CD14-positive monocyte (primary cell): ENCODE results near the gene STIP1. TPM values are rescaled to one million over a fixed set of nuclear protein-coding genes. Genes with fewer than 3 reads are reported as not detected.

Source experiments
- DNase-seq, 3 donors: peaks; one replicate each; pipeline ENCODE4 v3.0.0-alpha.2; 2011 to 2022
- H2AFZ ChIP-seq: 2 replicates; pipeline ENCODE4 v1.6.0; 2012; ENCODE audit warnings: mild to moderate bottlenecking, low read depth, low read length, inconsistent platforms; ENCODE audit not compliant: insufficient read depth, poor library complexity, severe bottlenecking
- H3K27ac ChIP-seq, 2 donors: 1 replicate in 1 of 2; 2 replicates in 1 of 2; pipeline ENCODE4 v1.5.1; 2012 to 2013; ENCODE audit warnings: low read length in 2 of 2, control low read depth in 1 of 2, inconsistent platforms in 1 of 2, low read depth in 1 of 2, mild to moderate bottlenecking in 1 of 2
- H3K27me3 ChIP-seq, 2 donors: one replicate each; pipeline versions ENCODE4 v1.6.0 to v1.6.1; 2011 to 2013; ENCODE audit warnings: low read length in 2 of 2; ENCODE audit not compliant: control insufficient read depth in 2 of 2, insufficient read depth in 2 of 2
- H3K36me3 ChIP-seq, 2 donors: replicated peaks in 1 of 2; 1 replicate in 1 of 2; 2 replicates in 1 of 2; pipeline versions ENCODE4 v1.5.1 to v1.6.1; 2012 to 2013; ENCODE audit warnings: low read length in 2 of 2, control low read depth in 1 of 2, inconsistent platforms in 1 of 2, mild to moderate bottlenecking in 1 of 2; ENCODE audit not compliant: insufficient read depth in 2 of 2, control insufficient read depth in 1 of 2
- H3K4me1 ChIP-seq, 2 donors: 1 replicate in 1 of 2; 2 replicates in 1 of 2; pipeline versions ENCODE4 v1.5.1 to v1.6.1; 2012 to 2013; ENCODE audit warnings: low read length in 2 of 2, control low read depth in 1 of 2, inconsistent platforms in 1 of 2, mild to moderate bottlenecking in 1 of 2, moderate library complexity in 1 of 2; ENCODE audit not compliant: insufficient read depth in 2 of 2, control insufficient read depth in 1 of 2
- H3K4me2 ChIP-seq: replicated peaks from 2 replicates; pipeline ENCODE3; 2012; ENCODE audit warnings: low read length, moderate library complexity, mild to moderate bottlenecking; ENCODE audit not compliant: poor library complexity, severe bottlenecking; ENCODE audit errors: extremely low read depth
- H3K4me3 ChIP-seq, 3 experiments: fragments of 200-600 bp in 1 of 3; sonication (generic) in 1 of 3; replicated peaks in 1 of 3; 1 replicate in 2 of 3; 2 replicates in 1 of 3; pipeline ENCODE4 v1.5.1; 2011 to 2013; ENCODE audit warnings: low read length in 3 of 3, mild to moderate bottlenecking in 3 of 3, control low read depth in 2 of 3, low read depth in 2 of 3, inconsistent platforms in 1 of 3, moderate library complexity in 1 of 3
- H3K79me2 ChIP-seq: 2 replicates; pipeline ENCODE4 v1.6.0; 2012; ENCODE audit warnings: mild to moderate bottlenecking, control low read depth, inconsistent platforms, low read length, moderate library complexity; ENCODE audit not compliant: insufficient read depth
- H3K9ac ChIP-seq: 2 replicates; pipeline ENCODE4 v1.6.0; 2017; ENCODE audit warnings: low read length, mild to moderate bottlenecking; ENCODE audit not compliant: insufficient read depth, poor library complexity, severe bottlenecking
- H3K9me3 ChIP-seq, 2 donors: replicated peaks in 1 of 2; 1 replicate in 1 of 2; 2 replicates in 1 of 2; pipeline versions ENCODE4 v1.5.1 to v1.6.1; 2012 to 2013; ENCODE audit warnings: low read length in 2 of 2, control low read depth in 1 of 2; ENCODE audit not compliant: control insufficient read depth in 1 of 2, insufficient read depth in 1 of 2
- H4K20me1 ChIP-seq: 2 replicates; pipeline ENCODE4 v1.6.0; 2012; ENCODE audit warnings: mild to moderate bottlenecking, low read length, control low read depth, moderate library complexity; ENCODE audit not compliant: insufficient read depth
- H3K27ac Mint-ChIP-seq, 7 donors: one replicate each; pipeline ENCODE4 v1.8.0; 2020; ENCODE audit warnings: mild to moderate bottlenecking in 7 of 7, mixed read lengths in 7 of 7, moderate library complexity in 6 of 7, inconsistent platforms in 2 of 7
- H3K27me3 Mint-ChIP-seq, 3 donors: one replicate each; pipeline ENCODE4 v1.8.0; 2021 to 2022; ENCODE audit warnings: low read depth in 3 of 3, mild to moderate bottlenecking in 3 of 3, mixed read lengths in 3 of 3, moderate library complexity in 3 of 3, inconsistent platforms in 1 of 3
- H3K36me3 Mint-ChIP-seq, 2 donors: one replicate each; pipeline ENCODE4 v1.8.0; 2020; ENCODE audit warnings: mixed read lengths in 2 of 2, inconsistent platforms in 1 of 2, mild to moderate bottlenecking in 1 of 2
- H3K4me1 Mint-ChIP-seq: one replicate; pipeline ENCODE4 v1.8.0; 2020; ENCODE audit warnings: mild to moderate bottlenecking, mixed read lengths
- H3K4me3 Mint-ChIP-seq, 2 donors: one replicate each; pipeline ENCODE4 v1.8.0; 2020; ENCODE audit warnings: mild to moderate bottlenecking in 2 of 2, mixed read lengths in 2 of 2, moderate library complexity in 1 of 2
- H3K9me3 Mint-ChIP-seq, 7 donors: one replicate each; pipeline ENCODE4 v1.8.0; 2020 to 2022; ENCODE audit warnings: mixed read lengths in 7 of 7, mild to moderate bottlenecking in 6 of 7, moderate library complexity in 6 of 7, inconsistent platforms in 2 of 7
- CTCF ChIP-seq: fragments of 200-600 bp; IDR thresholded peaks from one replicate; pipeline ENCODE4 v1.8.0; 2022; ENCODE audit warnings: antibody characterized with exemption, mild to moderate bottlenecking
- whole genome bisulfite sequencing: methylation state at CpG from one replicate; pipeline ENCODE4 v1.1.5; 2013; ENCODE audit warnings: missing lambda C conversion rate; ENCODE audit not compliant: insufficient coverage; 5-methylcytosine and 5-hydroxymethylcytosine counted together
- intact Hi-C, 2 donors: fragments of 100-400 bp; cut with micrococcal nuclease; formaldehyde crosslinking; loops; one replicate each; pipeline versions ENCODE4 v1.15.0 to v1.15.1; 2023
- polyA plus RNA-seq, 3 donors: library from polyadenylated mRNA; depleted of rRNA in 1 of 3; unstranded in 2 of 3; stranded (reverse) in 1 of 3; fragments of 300-500 nt in 2 of 3; fragments of >200 nt in 1 of 3; fragmentation: Illumina TruSeq in 2 of 3; gene quantifications; 1 replicate in 2 of 3; 2 replicates in 1 of 3; pipeline ENCODE4 v1.2.3, GENCODE V29; 2012 to 2021

Gene STIP1
- polyA plus RNA-seq, 3 donors: 44.5 to 52.0 (median 51.1) TPM

GRCh38 chr11:64178951-64179639, 6.9 kb upstream of the STIP1 start:
- 93% methylated on average over 12 of the region's 12 CpGs for whole genome bisulfite sequencing
- Mint-ChIP-seq H3K9me3 (peaks cover 0 to 1% (median 0%) of the 10 kb centered on the region in 7 donors), H3K27ac (peak overlapping the region in 1 of 7 donors; percentile 76), H3K4me1 (peaks cover 41% of the 10 kb centered on the region), H3K27me3 (peaks cover 0 to 6% (median 0%) of the 10 kb centered on the region in 3 donors), H3K36me3 (peaks cover 0 to 3% of the 10 kb centered on the region in 2 donors), H3K4me3 (no peak overlapping the region)
- Histone ChIP-seq H3K4me2 (no peak overlapping the region), H3K27ac (no peak overlapping the region), H3K4me1 (peaks cover 21 to 27% of the 10 kb centered on the region in 2 donors), H3K9ac (no peak overlapping the region), H3K79me2 (peaks cover 10% of the 10 kb centered on the region), H3K9me3 (no peaks in the 10 kb centered on the region), H2AFZ (no peak overlapping the region), H3K27me3 (no peaks in the 10 kb centered on the region), H3K36me3 (no peaks in the 10 kb centered on the region), H4K20me1 (no peaks in the 10 kb centered on the region), H3K4me3 (no peak overlapping the region)
- no peak for DNase-seq
- intact Hi-C loops: no loop called here
- TF ChIP-seq CTCF: no peak

GRCh38 chr11:64180891-64181290, 5.1 kb upstream of the STIP1 start:
- no peak for TF ChIP-seq CTCF
- Histone ChIP-seq H3K27me3 (no peaks in the 10 kb centered on the region), H3K27ac (no peak overlapping the region), H4K20me1 (no peaks in the 10 kb centered on the region), H2AFZ (no peak overlapping the region), H3K4me1 (peaks cover 32 to 41% of the 10 kb centered on the region in 2 donors), H3K4me2 (peak overlapping the region; percentile 44), H3K36me3 (no peaks in the 10 kb centered on the region), H3K4me3 (no peak overlapping the region), H3K9ac (no peak overlapping the region), H3K9me3 (no peaks in the 10 kb centered on the region), H3K79me2 (peaks cover 18% of the 10 kb centered on the region)
- Mint-ChIP-seq H3K4me1 (peaks cover 51% of the 10 kb centered on the region), H3K36me3 (peaks cover 0 to 3% of the 10 kb centered on the region in 2 donors), H3K27me3 (peaks cover 0 to 4% (median 0%) of the 10 kb centered on the region in 3 donors), H3K9me3 (no peaks in the 10 kb centered on the region), H3K27ac (peak overlapping the region in 3 of 7 donors; percentile 35 to 57 (median 41)), H3K4me3 (no peak overlapping the region)
- WGBS: 86% methylated on average over 5 of the region's 5 CpGs
- intact Hi-C loops: no loop called here
- no peak for DNase-seq
